ENCODE measurements around the gene COL9A3. TPM values are rescaled to one million over a fixed set of nuclear protein-coding genes. Genes with fewer than 3 reads are reported as not detected.

COL9A3 gene
- total RNA-seq, 1 donor from 2014 or later, result 576 TPM

DNA sequence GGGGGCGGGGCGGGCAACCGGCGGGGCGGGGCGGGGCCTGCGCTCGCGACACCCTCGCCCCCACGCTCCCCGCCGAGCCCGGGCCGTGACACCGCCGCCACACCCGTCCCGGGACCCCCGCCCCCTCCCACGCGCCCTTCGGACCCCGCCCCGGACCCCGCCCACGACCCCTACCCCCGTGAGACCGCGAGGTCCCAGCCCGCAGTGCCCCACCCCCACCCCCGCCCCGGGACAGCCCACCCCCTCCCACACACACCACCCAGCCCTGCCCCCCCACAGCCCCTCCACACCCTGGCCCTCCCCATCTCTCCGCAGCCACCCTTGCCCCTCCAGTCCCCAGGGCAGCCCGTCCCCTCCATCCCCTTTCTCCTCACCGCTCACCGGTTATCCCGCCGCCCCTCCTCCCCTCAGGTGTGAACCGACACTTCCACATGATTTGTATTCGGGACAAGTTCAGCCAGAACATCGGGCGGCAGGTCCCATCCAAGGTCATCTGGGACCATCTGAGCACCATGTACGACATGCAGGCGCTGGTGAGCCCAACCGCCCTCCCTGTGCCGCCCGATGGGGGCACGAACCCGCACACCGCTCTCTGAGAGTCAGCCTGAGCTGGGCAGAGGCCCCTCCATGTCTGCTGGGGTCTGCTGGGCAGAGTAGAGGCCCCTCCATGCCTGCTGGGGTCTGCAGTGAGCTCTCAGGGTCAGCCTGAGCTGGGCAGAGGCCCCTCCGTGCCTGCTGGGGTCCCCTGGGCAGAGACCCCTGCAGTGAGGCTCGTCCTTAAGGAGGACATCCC, 20.0 kb upstream of the COL9A3 start:
- H3K4me3 Mint-ChIP-seq, result peak overlapping the region; percentile 86
- H3K36me3 Mint-ChIP-seq, result peaks cover 13% of the 10 kb centered on the region
- DNase-seq (ENCODE audit: low spot score in 2 of 2, unreplicated experiment in 2 of 2), result no peak
- TF ChIP-seq, protein P1, sequence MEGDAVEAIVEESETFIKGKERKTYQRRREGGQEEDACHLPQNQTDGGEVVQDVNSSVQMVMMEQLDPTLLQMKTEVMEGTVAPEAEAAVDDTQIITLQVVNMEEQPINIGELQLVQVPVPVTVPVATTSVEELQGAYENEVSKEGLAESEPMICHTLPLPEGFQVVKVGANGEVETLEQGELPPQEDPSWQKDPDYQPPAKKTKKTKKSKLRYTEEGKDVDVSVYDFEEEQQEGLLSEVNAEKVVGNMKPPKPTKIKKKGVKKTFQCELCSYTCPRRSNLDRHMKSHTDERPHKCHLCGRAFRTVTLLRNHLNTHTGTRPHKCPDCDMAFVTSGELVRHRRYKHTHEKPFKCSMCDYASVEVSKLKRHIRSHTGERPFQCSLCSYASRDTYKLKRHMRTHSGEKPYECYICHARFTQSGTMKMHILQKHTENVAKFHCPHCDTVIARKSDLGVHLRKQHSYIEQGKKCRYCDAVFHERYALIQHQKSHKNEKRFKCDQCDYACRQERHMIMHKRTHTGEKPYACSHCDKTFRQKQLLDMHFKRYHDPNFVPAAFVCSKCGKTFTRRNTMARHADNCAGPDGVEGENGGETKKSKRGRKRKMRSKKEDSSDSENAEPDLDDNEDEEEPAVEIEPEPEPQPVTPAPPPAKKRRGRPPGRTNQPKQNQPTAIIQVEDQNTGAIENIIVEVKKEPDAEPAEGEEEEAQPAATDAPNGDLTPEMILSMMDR (IDR thresholded peaks at IDR 0.05; ENCODE audit: unreplicated experiment), result no peak
- H3K27ac Mint-ChIP-seq, result peak overlapping the region; percentile 75
- H3K4me1 Mint-ChIP-seq, result peaks cover 16% of the 10 kb centered on the region
- H3K9me3 Mint-ChIP-seq, result no peaks in the 10 kb centered on the region
- H3K27me3 Mint-ChIP-seq (ENCODE audit: low read depth), result no peaks in the 10 kb centered on the region

DNA sequence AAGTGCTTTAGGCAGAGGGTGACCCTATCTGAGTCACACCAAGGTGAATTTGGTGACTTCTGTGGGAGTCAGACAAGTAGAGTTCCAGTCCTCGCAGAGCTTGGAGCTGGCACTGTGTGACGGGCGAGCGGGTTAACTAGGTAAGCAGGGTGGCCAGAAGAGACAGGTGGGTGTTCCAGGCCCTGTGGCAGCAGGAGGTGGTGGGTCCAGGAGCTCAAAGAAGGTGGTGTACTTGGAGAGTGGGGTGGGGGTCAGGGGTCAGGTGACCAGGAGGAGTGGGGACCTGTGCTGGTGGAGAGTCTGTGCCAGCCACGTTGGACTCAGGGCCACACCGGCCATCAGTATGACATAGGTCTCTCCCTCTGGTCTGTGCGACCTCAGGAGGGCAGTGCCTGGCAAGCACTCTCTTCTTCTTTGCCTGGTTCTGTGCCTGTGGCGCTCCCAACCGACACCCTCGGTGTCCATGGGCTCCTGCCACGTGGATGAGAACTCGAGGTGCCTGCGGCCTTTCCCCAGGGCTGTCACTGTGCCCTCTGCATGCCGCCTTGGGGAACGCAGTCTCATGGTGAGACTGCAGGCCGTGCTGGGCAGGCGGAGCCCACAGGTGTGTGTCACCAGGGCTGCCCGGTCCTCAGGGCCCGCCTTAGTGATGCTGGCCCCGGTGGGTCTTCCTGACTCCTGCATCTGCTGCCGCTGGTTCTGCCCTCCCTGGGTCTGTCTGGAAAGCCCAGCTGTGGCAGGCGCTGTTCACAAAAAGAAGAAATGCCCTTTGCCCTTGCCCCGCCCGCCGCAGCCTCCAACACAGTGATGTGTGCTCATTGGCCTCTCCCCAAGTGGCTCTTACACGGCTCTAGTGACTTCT, 18.9 kb upstream of the COL9A3 start:
- Mint-ChIP-seq H3K4me3 (peak overlapping the region; percentile 86), H3K9me3 (no peaks in the 10 kb centered on the region), H3K36me3 (peaks cover 13% of the 10 kb centered on the region), H3K27me3 (ENCODE audit: low read depth) (no peaks in the 10 kb centered on the region), H3K4me1 (peaks cover 16% of the 10 kb centered on the region), H3K27ac (no peak overlapping the region)
- TF ChIP-seq, protein P1 (IDR thresholded peaks at IDR 0.05; ENCODE audit: unreplicated experiment), result no peak
- DNase-seq (ENCODE audit: low spot score in 2 of 2, unreplicated experiment in 2 of 2), result no peak

DNA sequence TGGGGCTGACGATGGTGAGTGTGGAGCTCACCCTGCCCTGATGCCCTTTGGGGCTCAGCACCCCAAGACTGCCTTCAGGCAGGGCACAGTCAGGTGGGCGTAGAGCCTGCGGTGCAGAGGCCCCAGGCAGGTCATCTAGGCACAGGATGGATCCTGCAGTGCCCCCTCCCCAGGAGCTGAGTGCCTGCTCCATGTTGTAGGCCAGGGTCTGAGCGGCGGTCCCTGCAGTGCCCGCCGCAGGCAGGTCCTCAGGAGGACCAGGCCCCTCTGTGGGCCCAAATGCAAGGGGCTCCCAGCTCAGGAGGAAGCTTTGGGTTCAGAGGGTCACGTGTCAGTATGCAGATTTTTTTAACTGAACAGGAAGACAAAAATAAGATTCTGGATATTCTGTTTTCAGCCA, 17.8 kb upstream of the COL9A3 start:
- H3K36me3 Mint-ChIP-seq, result peaks cover 13% of the 10 kb centered on the region
- H3K27ac Mint-ChIP-seq, result no peak overlapping the region
- H3K4me1 Mint-ChIP-seq, result peaks cover 17% of the 10 kb centered on the region
- no peak for DNase-seq (ENCODE audit: low spot score in 2 of 2, unreplicated experiment in 2 of 2)
- TF ChIP-seq, protein P1 (IDR thresholded peaks at IDR 0.05; ENCODE audit: unreplicated experiment), result no peak
- H3K4me3 Mint-ChIP-seq, result no peak overlapping the region
- H3K27me3 Mint-ChIP-seq (ENCODE audit: low read depth), result no peaks in the 10 kb centered on the region
- no peaks in the 10 kb centered on the region for H3K9me3 Mint-ChIP-seq

DNA sequence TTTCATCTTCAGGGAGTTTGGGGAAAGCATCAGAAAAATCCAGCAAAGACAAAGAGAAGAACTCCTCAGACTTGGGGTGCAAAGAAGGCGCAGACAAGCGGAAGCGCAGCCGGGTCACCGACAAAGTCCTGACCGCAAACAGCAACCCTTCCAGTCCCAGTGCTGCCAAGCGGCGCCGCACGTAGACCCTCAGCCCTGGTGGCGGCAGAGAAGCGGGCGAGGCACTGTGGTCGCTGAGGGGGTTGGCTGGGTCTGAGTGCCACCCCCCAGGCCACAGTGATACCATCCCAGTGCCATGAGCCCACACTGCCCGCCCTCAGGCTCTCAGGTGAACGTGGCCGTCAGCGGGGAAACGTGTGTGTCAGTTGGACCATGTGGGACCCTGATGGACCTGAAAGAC, 17.4 kb upstream of the COL9A3 start:
- H3K9me3 Mint-ChIP-seq, result no peaks in the 10 kb centered on the region
- no peaks in the 10 kb centered on the region for H3K27me3 Mint-ChIP-seq (ENCODE audit: low read depth)
- TF ChIP-seq, protein P1 (IDR thresholded peaks at IDR 0.05; ENCODE audit: unreplicated experiment), result no peak
- H3K27ac Mint-ChIP-seq, result no peak overlapping the region
- H3K4me1 Mint-ChIP-seq, result peaks cover 20% of the 10 kb centered on the region
- H3K4me3 Mint-ChIP-seq, result no peak overlapping the region
- DNase-seq (ENCODE audit: low spot score in 2 of 2, unreplicated experiment in 2 of 2), result no peak
- peaks cover 13% of the 10 kb centered on the region for H3K36me3 Mint-ChIP-seq

DNA sequence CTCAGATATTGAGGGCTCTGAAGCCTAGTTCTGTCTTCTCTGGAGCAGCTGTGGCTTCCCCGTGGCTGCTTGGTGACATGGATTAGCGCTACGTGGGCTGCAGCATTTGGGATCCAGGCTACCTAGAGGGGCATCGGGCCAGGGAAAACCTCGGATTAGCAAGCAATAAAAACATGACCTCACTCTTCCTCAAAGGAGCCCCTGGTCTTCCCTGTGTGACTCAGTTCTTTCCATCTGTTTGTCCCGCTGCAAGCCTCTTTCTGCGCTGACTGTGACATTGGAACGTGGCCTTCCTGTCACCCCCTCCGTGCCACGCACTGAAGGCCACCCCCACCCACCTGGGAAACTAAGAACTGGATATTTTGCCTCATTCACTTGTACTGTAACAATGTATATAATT, 17.0 kb upstream of the COL9A3 start:
- H3K27me3 Mint-ChIP-seq (ENCODE audit: low read depth), result no peaks in the 10 kb centered on the region
- no peak overlapping the region for H3K4me3 Mint-ChIP-seq
- H3K27ac Mint-ChIP-seq, result no peak overlapping the region
- H3K4me1 Mint-ChIP-seq, result peaks cover 18% of the 10 kb centered on the region
- no peak for DNase-seq (ENCODE audit: low spot score in 2 of 2, unreplicated experiment in 2 of 2)
- no peaks in the 10 kb centered on the region for H3K9me3 Mint-ChIP-seq
- TF ChIP-seq, protein P1 (IDR thresholded peaks at IDR 0.05; ENCODE audit: unreplicated experiment), result no peak
- H3K36me3 Mint-ChIP-seq, result peaks cover 13% of the 10 kb centered on the region

All from mesothelial cell of epicardium (in vitro differentiated cells).